RPMI8226 (cell line): ENCODE data around the gene SPTB.
"Not testable (repeated sequence)": the region's sequence is repeated elsewhere in the genome, so short reads cannot be mapped to it uniquely, and the experiment has no call there.

ENCODE experiments used
- DNase-seq: peaks from one replicate; pipeline ENCODE4 v3.0.0-alpha.2; 2015

Gene SPTB

GRCh38 chr14:64879635-64880220 is at the start of gene SPTB:
SPTB (minus strand) TSS chr14:64879907; CDS start chr14:64823094, 56,813 bp downstream.
- peak; percentile 46 for DNase-seq

GRCh38 chr14:64929014-64929359 is 49.3 kb upstream of the SPTB start:
- DNase-seq: no peak

- DNase-seq: no peak
Observed at GRCh38 chr14:64928239-64929013, 48.7 kb upstream of the SPTB start.

- DNase-seq: no peak
Observed at GRCh38 chr14:64927031-64927430, 47.3 kb upstream of the SPTB start.

- DNase-seq: no peak
Observed at GRCh38 chr14:64926398-64926995, 46.8 kb upstream of the SPTB start.

- no peak for DNase-seq
Observed at GRCh38 chr14:64923015-64923414, 43.3 kb upstream of the SPTB start.

GRCh38 chr14:64920465-64920864 is 40.8 kb upstream of the SPTB start:
- no peak for DNase-seq

- DNase-seq: no peak
Observed at GRCh38 chr14:64919618-64920017, 39.9 kb upstream of the SPTB start.

- no peak for DNase-seq
Observed at GRCh38 chr14:64919215-64919614, 39.5 kb upstream of the SPTB start.

GRCh38 chr14:64918216-64918615 is 38.5 kb upstream of the SPTB start:
- no peak for DNase-seq

- no peak for DNase-seq
Observed at GRCh38 chr14:64915797-64916196, 36.1 kb upstream of the SPTB start.

GRCh38 chr14:64915029-64915424 is 35.3 kb upstream of the SPTB start:
- no peak for DNase-seq

GRCh38 chr14:64914237-64915028 is 34.7 kb upstream of the SPTB start, which contains the start of gene CHURC1:
CHURC1 (plus strand) TSS chr14:64914455; CDS start chr14:64914496, 41 bp downstream.
- DNase-seq: peak; percentile 97

GRCh38 chr14:64913477-64913876 is 33.8 kb upstream of the SPTB start:
- DNase-seq: not testable (repeated sequence)

- no peak for DNase-seq
Observed at GRCh38 chr14:64912261-64912660, 32.6 kb upstream of the SPTB start.

- no peak for DNase-seq
Observed at GRCh38 chr14:64910847-64911495, 31.3 kb upstream of the SPTB start.

GRCh38 chr14:64906022-64906421 is 26.3 kb upstream of the SPTB start:
- DNase-seq: no peak

- no peak for DNase-seq
Observed at GRCh38 chr14:64899958-64900357, 20.3 kb upstream of the SPTB start.

- DNase-seq: peak; percentile 60
Observed at GRCh38 chr14:64891839-64892375, 12.2 kb upstream of the SPTB start.

- no peak for DNase-seq
Observed at GRCh38 chr14:64891173-64891838, 11.6 kb upstream of the SPTB start.

GRCh38 chr14:64889352-64889751 is 9.6 kb upstream of the SPTB start:
- no peak for DNase-seq

GRCh38 chr14:64885559-64885958 is 5.9 kb upstream of the SPTB start:
- no peak for DNase-seq
